IMR-90 (cell line): ENCODE results near the gene ADGRA1.

ENCODE experiments used
- BHLHE40 ChIP-seq: fragments of 150-350 bp; IDR thresholded peaks from 2 replicates; pipeline ENCODE4 v1.6.1; 2016; ENCODE audit warnings: mild to moderate bottlenecking, low read depth, low read length
- CHD1 ChIP-seq: IDR thresholded peaks from 2 replicates; pipeline ENCODE4 v1.6.1; 2012; ENCODE audit warnings: low read depth, low read length, improper control_type of control experiment
- MAFK ChIP-seq: IDR thresholded peaks from 2 replicates; pipeline ENCODE4 v1.6.1; 2012; ENCODE audit warnings: low read depth, low read length, improper control_type of control experiment
- MAZ ChIP-seq: IDR thresholded peaks from 2 replicates; pipeline ENCODE4 v1.6.1; 2012; ENCODE audit warnings: low read depth, mild to moderate bottlenecking, low read length, improper control_type of control experiment, moderate library complexity, borderline replicate concordance
- MXI1 ChIP-seq: IDR thresholded peaks from 2 replicates; pipeline ENCODE4 v1.6.1; 2012; ENCODE audit warnings: low read depth, mild to moderate bottlenecking, low read length, moderate library complexity, borderline replicate concordance
- POLR2A ChIP-seq: IDR thresholded peaks from 2 replicates; pipeline ENCODE4 v1.6.1; 2012; ENCODE audit warnings: mild to moderate bottlenecking, low read depth, low read length
- RAD21 ChIP-seq: IDR thresholded peaks from 2 replicates; pipeline ENCODE4 v1.6.1; 2012; ENCODE audit warnings: low read length, improper control_type of control experiment
- RCOR1 ChIP-seq: IDR thresholded peaks from 2 replicates; pipeline ENCODE4 v1.6.1; 2012; ENCODE audit warnings: mild to moderate bottlenecking, low read length, improper control_type of control experiment; ENCODE audit not compliant: insufficient replicate concordance
- RFX5 ChIP-seq: IDR thresholded peaks from 2 replicates; pipeline ENCODE4 v1.8.0; 2012; ENCODE audit warnings: low read depth, mild to moderate bottlenecking, low read length, moderate library complexity
- SMC3 ChIP-seq: fragments of 150-350 bp; IDR thresholded peaks from 2 replicates; pipeline ENCODE4 v1.6.1; 2016; ENCODE audit warnings: low read depth, mild to moderate bottlenecking, antibody characterized with exemption, low read length, moderate library complexity
- USF2 ChIP-seq: fragments of 150-350 bp; IDR thresholded peaks from 2 replicates; pipeline ENCODE4 v1.6.1; 2017; ENCODE audit warnings: mild to moderate bottlenecking, antibody characterized with exemption, low read length, low read depth
- TF ChIP-seq, protein P1 (sequence below): conservative IDR thresholded peaks from 2 replicates; pipeline ENCODE4 v1.5.1; 2012; ENCODE audit warnings: mild to moderate bottlenecking, low read depth, low read length, improper control_type of control experiment
- TF ChIP-seq, protein P2 (sequence below): fragments of 150-350 bp; IDR thresholded peaks from 2 replicates; pipeline ENCODE4 v1.6.1; 2016; ENCODE audit warnings: low read depth, mild to moderate bottlenecking, low read length, moderate library complexity, borderline replicate concordance

GRCh38 chr10:133150226-133150625 lies 62.5 kb downstream of the ADGRA1 start:
- TF ChIP-seq, protein P1, sequence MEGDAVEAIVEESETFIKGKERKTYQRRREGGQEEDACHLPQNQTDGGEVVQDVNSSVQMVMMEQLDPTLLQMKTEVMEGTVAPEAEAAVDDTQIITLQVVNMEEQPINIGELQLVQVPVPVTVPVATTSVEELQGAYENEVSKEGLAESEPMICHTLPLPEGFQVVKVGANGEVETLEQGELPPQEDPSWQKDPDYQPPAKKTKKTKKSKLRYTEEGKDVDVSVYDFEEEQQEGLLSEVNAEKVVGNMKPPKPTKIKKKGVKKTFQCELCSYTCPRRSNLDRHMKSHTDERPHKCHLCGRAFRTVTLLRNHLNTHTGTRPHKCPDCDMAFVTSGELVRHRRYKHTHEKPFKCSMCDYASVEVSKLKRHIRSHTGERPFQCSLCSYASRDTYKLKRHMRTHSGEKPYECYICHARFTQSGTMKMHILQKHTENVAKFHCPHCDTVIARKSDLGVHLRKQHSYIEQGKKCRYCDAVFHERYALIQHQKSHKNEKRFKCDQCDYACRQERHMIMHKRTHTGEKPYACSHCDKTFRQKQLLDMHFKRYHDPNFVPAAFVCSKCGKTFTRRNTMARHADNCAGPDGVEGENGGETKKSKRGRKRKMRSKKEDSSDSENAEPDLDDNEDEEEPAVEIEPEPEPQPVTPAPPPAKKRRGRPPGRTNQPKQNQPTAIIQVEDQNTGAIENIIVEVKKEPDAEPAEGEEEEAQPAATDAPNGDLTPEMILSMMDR = no peak
- TF ChIP-seq POLR2A (no peak), RCOR1 (no peak), MAFK (no peak), BHLHE40 (no peak), USF2 (no peak), MXI1 (no peak), MAZ (no peak), CHD1 (no peak), SMC3 (no peak), RAD21 (no peak), RFX5 (no peak)
- TF ChIP-seq, protein P2, sequence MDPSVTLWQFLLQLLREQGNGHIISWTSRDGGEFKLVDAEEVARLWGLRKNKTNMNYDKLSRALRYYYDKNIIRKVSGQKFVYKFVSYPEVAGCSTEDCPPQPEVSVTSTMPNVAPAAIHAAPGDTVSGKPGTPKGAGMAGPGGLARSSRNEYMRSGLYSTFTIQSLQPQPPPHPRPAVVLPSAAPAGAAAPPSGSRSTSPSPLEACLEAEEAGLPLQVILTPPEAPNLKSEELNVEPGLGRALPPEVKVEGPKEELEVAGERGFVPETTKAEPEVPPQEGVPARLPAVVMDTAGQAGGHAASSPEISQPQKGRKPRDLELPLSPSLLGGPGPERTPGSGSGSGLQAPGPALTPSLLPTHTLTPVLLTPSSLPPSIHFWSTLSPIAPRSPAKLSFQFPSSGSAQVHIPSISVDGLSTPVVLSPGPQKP = no peak
